GM12872 (cell line): ENCODE data around the gene PARP16.

Experiments used
- CTCF ChIP-seq: IDR thresholded peaks from 3 replicates; pipeline ENCODE4 v1.5.1; 2011; ENCODE audit warnings: low read depth, mild to moderate bottlenecking, low read length, moderate library complexity; ENCODE audit not compliant: insufficient read depth

The PARP16 gene

GRCh38 chr15:65302061-65302460 lies 15.4 kb upstream of the PARP16 start:
- no peak for TF ChIP-seq CTCF

- no peak for TF ChIP-seq CTCF
These were observed 14.3 kb upstream of the PARP16 start for GRCh38 chr15:65300924-65301441.

GRCh38 chr15:65298731-65299130 lies 12.0 kb upstream of the PARP16 start:
- no peak for TF ChIP-seq CTCF

GRCh38 chr15:65292938-65293518 lies 6.3 kb upstream of the PARP16 start:
- TF ChIP-seq CTCF, result no peak

- no peak for TF ChIP-seq CTCF
These were observed 3.5 kb upstream of the PARP16 start for GRCh38 chr15:65290228-65290627.

GRCh38 chr15:65289261-65289854 lies 2.7 kb upstream of the PARP16 start:
- no peak for TF ChIP-seq CTCF

GRCh38 chr15:65287520-65287855 lies 805 bp upstream of the PARP16 start:
- TF ChIP-seq CTCF, result no peak
